SH-SY5Y (cell line): Measurements from ENCODE around the gene CNMD.

Experiments
- GATA2 ChIP-seq: IDR thresholded peaks from 2 replicates; pipeline ENCODE4 v1.6.1; 2011; ENCODE audit warnings: mild to moderate bottlenecking, low read depth, low read length
- GATA3 ChIP-seq: IDR thresholded peaks from 2 replicates; pipeline ENCODE4 v1.6.1; 2011; ENCODE audit warnings: low read depth, mild to moderate bottlenecking, low read length, moderate library complexity

Gene CNMD

GRCh38 chr13:52725302-52725701, 14.3 kb downstream of the CNMD start:
- TF ChIP-seq GATA3 (no peak), GATA2 (no peak)

- TF ChIP-seq GATA3 = no peak
- TF ChIP-seq GATA2 = no peak
Measured at GRCh38 chr13:52723181-52723580, 16.4 kb downstream of the CNMD start.

GRCh38 chr13:52713894-52714293, 25.7 kb downstream of the CNMD start:
- TF ChIP-seq GATA2 (no peak), GATA3 (no peak)

GRCh38 chr13:52712385-52712784, 27.2 kb downstream of the CNMD start:
- TF ChIP-seq GATA2 (no peak), GATA3 (no peak)

GRCh38 chr13:52711286-52711685, 28.3 kb downstream of the CNMD start:
- TF ChIP-seq GATA3 (no peak), GATA2 (no peak)

- TF ChIP-seq GATA2 (no peak), GATA3 (no peak)
Measured at GRCh38 chr13:52707375-52707774, 32.2 kb downstream of the CNMD start.

GRCh38 chr13:52706081-52706480, 33.5 kb downstream of the CNMD start:
- TF ChIP-seq GATA2 (no peak), GATA3 (no peak)

GRCh38 chr13:52703482-52703881, 36.1 kb downstream of the CNMD start:
- TF ChIP-seq GATA2 = no peak
- no peak for TF ChIP-seq GATA3

- TF ChIP-seq GATA3 = no peak
- TF ChIP-seq GATA2 = no peak
Measured at GRCh38 chr13:52701728-52702465, 37.7 kb downstream of the CNMD start.

GRCh38 chr13:52696566-52696965, 43.1 kb downstream of the CNMD start:
- TF ChIP-seq GATA2 (no peak), GATA3 (no peak)

- no peak for TF ChIP-seq GATA2
- TF ChIP-seq GATA3 = no peak
Measured at GRCh38 chr13:52695856-52696255, 43.8 kb downstream of the CNMD start.

GRCh38 chr13:52686376-52686775, 53.2 kb downstream of the CNMD start:
- TF ChIP-seq GATA3 = no peak

GRCh38 chr13:52677823-52678222, 61.8 kb downstream of the CNMD start:
- TF ChIP-seq GATA3 = no peak
- no peak for TF ChIP-seq GATA2

GRCh38 chr13:52673465-52673864, 66.2 kb downstream of the CNMD start:
- TF ChIP-seq GATA3 (no peak), GATA2 (no peak)

- TF ChIP-seq GATA3 (no peak), GATA2 (no peak)
Measured at GRCh38 chr13:52670726-52671125, 68.9 kb downstream of the CNMD start.

GRCh38 chr13:52669677-52670076, 69.9 kb downstream of the CNMD start:
- no peak for TF ChIP-seq GATA2
- no peak for TF ChIP-seq GATA3
